Measurements from ENCODE around the gene SLC25A34. TPM values are rescaled to one million over a fixed set of nuclear protein-coding genes. Genes with fewer than 3 reads are reported as not detected.

Gene SLC25A34
- total RNA-seq, 2 experiments from 2014 or later: 1.6 to 2.7 TPM

- POLR2A ChIA-PET: no interaction called here
- Mint-ChIP-seq H3K27me3 (no peaks in the 10 kb centered on the region), H3K4me1 (no peaks in the 10 kb centered on the region), H3K36me3 (peaks cover 2% of the 10 kb centered on the region), H3K27ac (no peak overlapping the region), H3K9me3 (no peaks in the 10 kb centered on the region), H3K4me3 (no peak overlapping the region)
- ATAC-seq (ENCODE audit: low read depth): no peak
- no peak for DNase-seq
Measured at GRCh38 chr1:15731735-15732685, 4.0 kb upstream of the SLC25A34 start.

GRCh38 chr1:15732686-15733081, 3.4 kb upstream of the SLC25A34 start:
- Mint-ChIP-seq H3K27me3 (no peaks in the 10 kb centered on the region), H3K4me3 (no peak overlapping the region), H3K27ac (no peak overlapping the region), H3K4me1 (no peaks in the 10 kb centered on the region), H3K36me3 (no peaks in the 10 kb centered on the region), H3K9me3 (no peaks in the 10 kb centered on the region)
- POLR2A ChIA-PET: no interaction called here
- ATAC-seq (ENCODE audit: low read depth) (no peak), DNase-seq (no peak)

GRCh38 chr1:15733218-15733725, 2.8 kb upstream of the SLC25A34 start:
- H3K9me3 Mint-ChIP-seq: no peaks in the 10 kb centered on the region
- no peak overlapping the region for H3K27ac Mint-ChIP-seq
- no peaks in the 10 kb centered on the region for H3K4me1 Mint-ChIP-seq
- no peaks in the 10 kb centered on the region for H3K36me3 Mint-ChIP-seq
- POLR2A ChIA-PET: no interaction called here
- no peak overlapping the region for H3K4me3 Mint-ChIP-seq
- no peaks in the 10 kb centered on the region for H3K27me3 Mint-ChIP-seq
- ATAC-seq (ENCODE audit: low read depth) (no peak), DNase-seq (no peak)

GRCh38 chr1:15733726-15734226, 2.3 kb upstream of the SLC25A34 start:
- Mint-ChIP-seq H3K4me1 (no peaks in the 10 kb centered on the region), H3K36me3 (no peaks in the 10 kb centered on the region), H3K27me3 (no peaks in the 10 kb centered on the region), H3K27ac (no peak overlapping the region), H3K4me3 (no peak overlapping the region), H3K9me3 (no peaks in the 10 kb centered on the region)
- DNase-seq (no peak), ATAC-seq (ENCODE audit: low read depth) (no peak)
- POLR2A ChIA-PET: no interaction called here

GRCh38 chr1:15734296-15734695, 1.8 kb upstream of the SLC25A34 start:
- no peaks in the 10 kb centered on the region for H3K9me3 Mint-ChIP-seq
- ATAC-seq (ENCODE audit: low read depth): no peak
- POLR2A ChIA-PET: no interaction called here
- no peak overlapping the region for H3K4me3 Mint-ChIP-seq
- no peak overlapping the region for H3K27ac Mint-ChIP-seq
- H3K36me3 Mint-ChIP-seq: no peaks in the 10 kb centered on the region
- H3K4me1 Mint-ChIP-seq: no peaks in the 10 kb centered on the region
- H3K27me3 Mint-ChIP-seq: no peaks in the 10 kb centered on the region
- no peak for DNase-seq

- ATAC-seq (ENCODE audit: low read depth): no peak
- no peak overlapping the region for H3K4me3 Mint-ChIP-seq
- no peak overlapping the region for H3K27ac Mint-ChIP-seq
- H3K36me3 Mint-ChIP-seq: no peaks in the 10 kb centered on the region
- no peaks in the 10 kb centered on the region for H3K4me1 Mint-ChIP-seq
- no peaks in the 10 kb centered on the region for H3K9me3 Mint-ChIP-seq
- H3K27me3 Mint-ChIP-seq: no peaks in the 10 kb centered on the region
- no peak for DNase-seq
- POLR2A ChIA-PET: no interaction called here
Measured at GRCh38 chr1:15734901-15735300, 1.2 kb upstream of the SLC25A34 start.

- Mint-ChIP-seq H3K9me3 (no peaks in the 10 kb centered on the region), H3K27me3 (no peaks in the 10 kb centered on the region), H3K36me3 (no peaks in the 10 kb centered on the region), H3K27ac (no peak overlapping the region), H3K4me1 (no peaks in the 10 kb centered on the region), H3K4me3 (no peak overlapping the region)
- POLR2A ChIA-PET: no interaction called here
- ATAC-seq (ENCODE audit: low read depth): no peak
- DNase-seq: no peak
Measured at GRCh38 chr1:15735304-15736037, 587 bp upstream of the SLC25A34 start.

GRCh38 chr1:15736892-15737261, 819 bp downstream of the SLC25A34 start:
- POLR2A ChIA-PET: no interaction called here

GRCh38 chr1:15737324-15738319, 1.6 kb downstream of the SLC25A34 start:
- DNase-seq: no peak
- POLR2A ChIA-PET: no interaction called here
- Mint-ChIP-seq H3K4me3 (no peak overlapping the region), H3K9me3 (no peaks in the 10 kb centered on the region), H3K4me1 (peaks cover 5% of the 10 kb centered on the region), H3K27me3 (no peaks in the 10 kb centered on the region), H3K36me3 (no peaks in the 10 kb centered on the region), H3K27ac (no peak overlapping the region)
- ATAC-seq (ENCODE audit: low read depth): no peak

More at GRCh38 chr1:15736892-15737261, 819 bp downstream of the SLC25A34 start:
- Mint-ChIP-seq H3K4me3 (no peak overlapping the region), H3K27me3 (no peaks in the 10 kb centered on the region), H3K9me3 (no peaks in the 10 kb centered on the region), H3K36me3 (no peaks in the 10 kb centered on the region), H3K4me1 (peaks cover 5% of the 10 kb centered on the region), H3K27ac (no peak overlapping the region)
- no peak for DNase-seq
- ATAC-seq (ENCODE audit: low read depth): no peak

- Mint-ChIP-seq H3K27ac (no peak overlapping the region), H3K27me3 (no peaks in the 10 kb centered on the region), H3K9me3 (no peaks in the 10 kb centered on the region), H3K4me1 (peaks cover 5% of the 10 kb centered on the region), H3K4me3 (no peak overlapping the region), H3K36me3 (no peaks in the 10 kb centered on the region)
- POLR2A ChIA-PET: no interaction called here
- ATAC-seq (ENCODE audit: low read depth): no peak
- no peak for DNase-seq
Measured at GRCh38 chr1:15738416-15739113, 2.5 kb downstream of the SLC25A34 start.

GRCh38 chr1:15739259-15739658, 3.2 kb downstream of the SLC25A34 start:
- Mint-ChIP-seq H3K27ac (no peak overlapping the region), H3K9me3 (no peaks in the 10 kb centered on the region), H3K4me3 (no peak overlapping the region), H3K27me3 (no peaks in the 10 kb centered on the region), H3K4me1 (peaks cover 5% of the 10 kb centered on the region), H3K36me3 (no peaks in the 10 kb centered on the region)
- POLR2A ChIA-PET: no interaction called here
- no peak for DNase-seq
- ATAC-seq (ENCODE audit: low read depth): no peak

GRCh38 chr1:15739745-15740144, 3.7 kb downstream of the SLC25A34 start:
- peaks cover 5% of the 10 kb centered on the region for H3K4me1 Mint-ChIP-seq
- no peaks in the 10 kb centered on the region for H3K27me3 Mint-ChIP-seq
- POLR2A ChIA-PET: no interaction called here
- no peaks in the 10 kb centered on the region for H3K36me3 Mint-ChIP-seq
- ATAC-seq (ENCODE audit: low read depth) (no peak), DNase-seq (no peak)
- H3K27ac Mint-ChIP-seq: no peak overlapping the region
- H3K9me3 Mint-ChIP-seq: no peaks in the 10 kb centered on the region
- H3K4me3 Mint-ChIP-seq: no peak overlapping the region
